ENCODE measurements around the gene CYP4Z1.
"Not testable (repeated sequence)": the region's sequence is repeated elsewhere in the genome, so short reads cannot be mapped to it uniquely, and the experiment has no call there.

Gene CYP4Z1

GRCh38 chr1:47129489-47130230, 62.6 kb downstream of the CYP4Z1 start:
- H3K9me2 ChIP-seq (replicated peaks; ENCODE audit: insufficient read depth, low read length); H3K27ac ChIP-seq (ENCODE audit: low read depth, low read length); H3F3A ChIP-seq (ENCODE audit: insufficient read depth); H2AFZ ChIP-seq (ENCODE audit: low read depth, low read length, severe bottlenecking); H3K9me3 ChIP-seq (ENCODE audit: insufficient read depth, low read length); H3K27me3 ChIP-seq (ENCODE audit: low read length); H4K20me1 ChIP-seq (ENCODE audit: low read depth, low read length); H3K4me3 ChIP-seq (ENCODE audit: insufficient read depth, low read length, poor library complexity, severe bottlenecking); H3K36me3 ChIP-seq (ENCODE audit: low read length); H3K79me2 ChIP-seq (ENCODE audit: insufficient read depth, low read length); H3K4me2 ChIP-seq (ENCODE audit: low read depth, low read length, poor library complexity, severe bottlenecking); H3K9ac ChIP-seq (ENCODE audit: low read length): not testable (repeated sequence)

GRCh38 chr1:47132665-47133064, 65.6 kb downstream of the CYP4Z1 start:
- not testable (repeated sequence) for H3K27me3 ChIP-seq (ENCODE audit: low read length); H2AFZ ChIP-seq (ENCODE audit: low read depth, low read length, severe bottlenecking); H3K79me2 ChIP-seq (ENCODE audit: insufficient read depth, low read length); H3K9ac ChIP-seq (ENCODE audit: low read length); H3K9me3 ChIP-seq (ENCODE audit: insufficient read depth, low read length); H3K4me2 ChIP-seq (ENCODE audit: low read depth, low read length, poor library complexity, severe bottlenecking); H4K20me1 ChIP-seq (ENCODE audit: low read depth, low read length); H3K36me3 ChIP-seq (ENCODE audit: low read length); H3K4me3 ChIP-seq (ENCODE audit: insufficient read depth, low read length, poor library complexity, severe bottlenecking); H3F3A ChIP-seq (ENCODE audit: insufficient read depth); H3K9me2 ChIP-seq (replicated peaks; ENCODE audit: insufficient read depth, low read length); H3K27ac ChIP-seq (ENCODE audit: low read depth, low read length)

- H4K20me1 ChIP-seq (ENCODE audit: low read depth, low read length), result no peaks in the 10 kb centered on the region
- H3K4me2 ChIP-seq (ENCODE audit: low read depth, low read length, poor library complexity, severe bottlenecking), result no peak within 1 kb of the TSS
- no peak for TF ChIP-seq EZH2phosphoT487 (conservative IDR thresholded peaks at IDR 0.05; ENCODE audit: low read length)
- no peak for TF ChIP-seq CTCF (IDR thresholded peaks at IDR 0.05; ENCODE audit: insufficient read depth, low read length, poor library complexity, severe bottlenecking)
- H3K9me2 ChIP-seq (replicated peaks; ENCODE audit: insufficient read depth, low read length), result no peaks in the 10 kb centered on the region
- H3K27ac ChIP-seq (ENCODE audit: low read depth, low read length), result no peak within 1 kb of the TSS
- H3K27me3 ChIP-seq (ENCODE audit: low read length), result no peaks in the 10 kb centered on the region
- H3F3A ChIP-seq (ENCODE audit: insufficient read depth), result no peaks in the 10 kb centered on the region
- no peaks in the 10 kb centered on the region for H3K9me3 ChIP-seq (ENCODE audit: insufficient read depth, low read length)
- H3K79me2 ChIP-seq (ENCODE audit: insufficient read depth, low read length), result no peaks in the 10 kb centered on the region
- H2AFZ ChIP-seq (ENCODE audit: low read depth, low read length, severe bottlenecking), result no peak within 1 kb of the TSS
- no peak within 1 kb of the TSS for H3K9ac ChIP-seq (ENCODE audit: low read length)
- H3K4me3 ChIP-seq (ENCODE audit: insufficient read depth, low read length, poor library complexity, severe bottlenecking), result no peak within 1 kb of the TSS
- H3K36me3 ChIP-seq (ENCODE audit: low read length), result no peaks in the 10 kb centered on the region
These were observed 70.2 kb downstream of the CYP4Z1 start, which contains the start of gene CYP4A22 for GRCh38 chr1:47137198-47137597. Gene CYP4A22, plus strand, starts transcription at chr1:47137441. Its CDS starts 45 bp downstream, at chr1:47137486.

GRCh38 chr1:47137925-47138615, 71.0 kb downstream of the CYP4Z1 start:
- H3K27me3 ChIP-seq (ENCODE audit: low read length), result no peaks in the 10 kb centered on the region
- H2AFZ ChIP-seq (ENCODE audit: low read depth, low read length, severe bottlenecking), result no peak overlapping the region
- no peak overlapping the region for H3K4me2 ChIP-seq (ENCODE audit: low read depth, low read length, poor library complexity, severe bottlenecking)
- no peaks in the 10 kb centered on the region for H3F3A ChIP-seq (ENCODE audit: insufficient read depth)
- H3K27ac ChIP-seq (ENCODE audit: low read depth, low read length), result no peak overlapping the region
- no peaks in the 10 kb centered on the region for H3K79me2 ChIP-seq (ENCODE audit: insufficient read depth, low read length)
- no peaks in the 10 kb centered on the region for H3K9me3 ChIP-seq (ENCODE audit: insufficient read depth, low read length)
- H3K9me2 ChIP-seq (replicated peaks; ENCODE audit: insufficient read depth, low read length), result no peaks in the 10 kb centered on the region
- H3K36me3 ChIP-seq (ENCODE audit: low read length), result no peaks in the 10 kb centered on the region
- no peaks in the 10 kb centered on the region for H4K20me1 ChIP-seq (ENCODE audit: low read depth, low read length)
- H3K9ac ChIP-seq (ENCODE audit: low read length), result no peak overlapping the region
- no peak for TF ChIP-seq CTCF (IDR thresholded peaks at IDR 0.05; ENCODE audit: insufficient read depth, low read length, poor library complexity, severe bottlenecking)
- no peak for TF ChIP-seq EZH2phosphoT487 (conservative IDR thresholded peaks at IDR 0.05; ENCODE audit: low read length)
- no peak overlapping the region for H3K4me3 ChIP-seq (ENCODE audit: insufficient read depth, low read length, poor library complexity, severe bottlenecking)

GRCh38 chr1:47140358-47140757, 73.3 kb downstream of the CYP4Z1 start:
- H2AFZ ChIP-seq (ENCODE audit: low read depth, low read length, severe bottlenecking); H3K9ac ChIP-seq (ENCODE audit: low read length); H3K27ac ChIP-seq (ENCODE audit: low read depth, low read length); H3K4me2 ChIP-seq (ENCODE audit: low read depth, low read length, poor library complexity, severe bottlenecking); H3K4me3 ChIP-seq (ENCODE audit: insufficient read depth, low read length, poor library complexity, severe bottlenecking); H3K36me3 ChIP-seq (ENCODE audit: low read length); H3F3A ChIP-seq (ENCODE audit: insufficient read depth); H3K27me3 ChIP-seq (ENCODE audit: low read length); H4K20me1 ChIP-seq (ENCODE audit: low read depth, low read length); H3K79me2 ChIP-seq (ENCODE audit: insufficient read depth, low read length); H3K9me3 ChIP-seq (ENCODE audit: insufficient read depth, low read length); H3K9me2 ChIP-seq (replicated peaks; ENCODE audit: insufficient read depth, low read length): not testable (repeated sequence)

- not testable (repeated sequence) for H3K9me3 ChIP-seq (ENCODE audit: insufficient read depth, low read length); H3K4me3 ChIP-seq (ENCODE audit: insufficient read depth, low read length, poor library complexity, severe bottlenecking); H3K27ac ChIP-seq (ENCODE audit: low read depth, low read length); H3K27me3 ChIP-seq (ENCODE audit: low read length); H3K36me3 ChIP-seq (ENCODE audit: low read length); H3K9ac ChIP-seq (ENCODE audit: low read length); H3K9me2 ChIP-seq (replicated peaks; ENCODE audit: insufficient read depth, low read length); H3F3A ChIP-seq (ENCODE audit: insufficient read depth); H4K20me1 ChIP-seq (ENCODE audit: low read depth, low read length); H2AFZ ChIP-seq (ENCODE audit: low read depth, low read length, severe bottlenecking); H3K79me2 ChIP-seq (ENCODE audit: insufficient read depth, low read length); H3K4me2 ChIP-seq (ENCODE audit: low read depth, low read length, poor library complexity, severe bottlenecking)
These were observed 76.6 kb downstream of the CYP4Z1 start for GRCh38 chr1:47143654-47144053.

Data from SU-DHL-6 (cell line).